H9 (cell line): ENCODE measurements around the gene PLAC8. TPM values are rescaled to one million over a fixed set of nuclear protein-coding genes. Genes with fewer than 3 reads are reported as not detected.
A peak's percentile ranks its signal among the peaks of the same experiment; 100 is the strongest.

Source experiments
- DNase-seq: peaks from one replicate; pipeline ENCODE4 v3.0.0-alpha.2; 2017
- H2AFZ ChIP-seq: one replicate; pipeline ENCODE4 v1.6.1; 2013; ENCODE audit warnings: mild to moderate bottlenecking, low read length, control low read depth, moderate library complexity
- H2AK5ac ChIP-seq: 2 replicates; pipeline ENCODE4 v1.6.1; 2013; ENCODE audit warnings: low read length, control low read depth, mixed read lengths; ENCODE audit not compliant: insufficient read length
- H2BK120ac ChIP-seq: one replicate; pipeline ENCODE4 v1.6.1; 2013; ENCODE audit warnings: low read depth, mild to moderate bottlenecking, low read length, control low read depth, inconsistent platforms; ENCODE audit not compliant: poor library complexity, severe bottlenecking
- H2BK12ac ChIP-seq: 2 replicates; pipeline ENCODE4 v1.6.1; 2013; ENCODE audit warnings: low read length, control low read depth, mixed read lengths, low read depth; ENCODE audit not compliant: insufficient read length
- H2BK15ac ChIP-seq: 2 replicates; pipeline ENCODE4 v1.6.1; 2013; ENCODE audit warnings: low read depth, low read length, control low read depth
- H2BK20ac ChIP-seq: one replicate; pipeline ENCODE4 v1.6.1; 2013; ENCODE audit warnings: low read depth, mild to moderate bottlenecking, low read length, control low read depth, inconsistent platforms; ENCODE audit not compliant: poor library complexity, severe bottlenecking
- H2BK5ac ChIP-seq: 2 replicates; pipeline ENCODE4 v1.6.1; 2013; ENCODE audit warnings: low read length, control low read depth, mixed read lengths; ENCODE audit not compliant: insufficient read length
- H3K14ac ChIP-seq: 2 replicates; pipeline ENCODE4 v1.6.1; 2013; ENCODE audit warnings: low read length, control low read depth; ENCODE audit not compliant: insufficient read depth
- H3K18ac ChIP-seq: 2 replicates; pipeline ENCODE4 v1.6.1; 2013; ENCODE audit warnings: low read depth, mild to moderate bottlenecking, mixed read lengths, low read length, control low read depth; ENCODE audit not compliant: insufficient read length
- H3K23ac ChIP-seq: 2 replicates; pipeline ENCODE4 v1.6.1; 2013; ENCODE audit warnings: low read length, control low read depth, mixed read lengths, low read depth; ENCODE audit not compliant: insufficient read length
- H3K23me2 ChIP-seq: 2 replicates; pipeline ENCODE4 v1.6.1; 2013; ENCODE audit warnings: low read depth, mild to moderate bottlenecking, mixed read lengths, low read length, control low read depth; ENCODE audit not compliant: insufficient read length, poor library complexity, severe bottlenecking
- H3K27ac ChIP-seq: 2 replicates; pipeline ENCODE4 v1.5.1; 2013; ENCODE audit warnings: low read length, control low read depth, mixed read lengths, low read depth; ENCODE audit not compliant: insufficient read length
- H3K27me3 ChIP-seq: 2 replicates; pipeline ENCODE4 v1.6.1; 2013; ENCODE audit warnings: low read length, control low read depth, inconsistent platforms; ENCODE audit not compliant: insufficient read depth
- H3K4ac ChIP-seq: 2 replicates; pipeline ENCODE4 v1.6.1; 2013; ENCODE audit warnings: low read depth, mild to moderate bottlenecking, control low read depth, inconsistent platforms, low read length, moderate library complexity
- H3K4me1 ChIP-seq: 2 replicates; pipeline ENCODE4 v1.6.1; 2013; ENCODE audit warnings: low read length, control low read depth, inconsistent platforms; ENCODE audit not compliant: insufficient read depth
- H3K4me2 ChIP-seq: 2 replicates; pipeline ENCODE4 v1.6.1; 2013; ENCODE audit warnings: low read length, control low read depth, mixed read lengths; ENCODE audit not compliant: insufficient read length, insufficient read depth
- H3K56ac ChIP-seq: 2 replicates; pipeline ENCODE4 v1.6.1; 2013; ENCODE audit warnings: low read depth, mild to moderate bottlenecking, mixed read lengths, low read length, control low read depth; ENCODE audit not compliant: insufficient read length
- H3K79me1 ChIP-seq: 2 replicates; pipeline ENCODE4 v1.6.1; 2013; ENCODE audit warnings: low read depth, mild to moderate bottlenecking, moderate library complexity, low read length, control low read depth, inconsistent platforms; ENCODE audit not compliant: insufficient read depth, poor library complexity, severe bottlenecking
- H3K79me2 ChIP-seq: 2 replicates; pipeline ENCODE4 v1.6.1; 2013; ENCODE audit warnings: low read length, control low read depth, inconsistent platforms; ENCODE audit not compliant: insufficient read depth
- H3K9ac ChIP-seq: 2 replicates; pipeline ENCODE4 v1.6.1; 2013; ENCODE audit warnings: low read length, control low read depth, mixed read lengths; ENCODE audit not compliant: insufficient read length; ENCODE audit errors: extremely low read depth
- H3K9me3 ChIP-seq: one replicate; pipeline ENCODE4 v1.6.1; 2013; ENCODE audit warnings: low read depth, low read length, inconsistent platforms; ENCODE audit not compliant: control insufficient read depth
- H3T11ph ChIP-seq: one replicate; pipeline ENCODE4 v1.6.1; 2013; ENCODE audit warnings: mild to moderate bottlenecking, low read length, control low read depth, inconsistent platforms
- H4K20me1 ChIP-seq: one replicate; pipeline ENCODE4 v1.6.1; 2013; ENCODE audit not compliant: control insufficient read depth, insufficient read length, insufficient read depth
- H4K5ac ChIP-seq: 2 replicates; pipeline ENCODE4 v1.6.1; 2013; ENCODE audit warnings: low read depth, mild to moderate bottlenecking, mixed read lengths, low read length, control low read depth; ENCODE audit not compliant: insufficient read length
- H4K8ac ChIP-seq: replicated peaks from 2 replicates; pipeline ENCODE4 v1.6.1; 2013; ENCODE audit warnings: low read length, control low read depth, mixed read lengths, low read depth; ENCODE audit not compliant: insufficient read length
- H4K91ac ChIP-seq: 2 replicates; pipeline ENCODE4 v1.6.1; 2013; ENCODE audit warnings: low read depth, mild to moderate bottlenecking, moderate library complexity, mixed read lengths, low read length, control low read depth; ENCODE audit not compliant: insufficient read length
- H3K27ac Mint-ChIP-seq, 3 experiments: 2 replicates in 2 of 3; 3 replicates in 1 of 3; pipeline ENCODE4 v1.8.0; 2020 to 2021; ENCODE audit warnings: mixed read lengths in 3 of 3, mild to moderate bottlenecking in 1 of 3, moderate library complexity in 1 of 3
- H3K27me3 Mint-ChIP-seq: 2 replicates; pipeline ENCODE4 v1.8.0; 2021; ENCODE audit warnings: low read depth, mild to moderate bottlenecking, moderate library complexity, mixed read lengths
- H3K36me3 Mint-ChIP-seq, 3 experiments: 2 replicates in 2 of 3; 3 replicates in 1 of 3; pipeline ENCODE4 v1.8.0; 2020 to 2021; ENCODE audit warnings: low read depth in 3 of 3, mixed read lengths in 3 of 3; ENCODE audit not compliant: insufficient read depth in 1 of 3
- H3K4me1 Mint-ChIP-seq, 2 experiments: 2 replicates each; pipeline ENCODE4 v1.8.0; 2020; ENCODE audit warnings: mixed read lengths in 2 of 2
- H3K4me3 Mint-ChIP-seq, 2 experiments: 2 replicates in 1 of 2; 3 replicates in 1 of 2; pipeline ENCODE4 v1.8.0; 2020 to 2021; ENCODE audit warnings: mild to moderate bottlenecking in 2 of 2, mixed read lengths in 2 of 2, moderate library complexity in 1 of 2
- H3K9me3 Mint-ChIP-seq, 2 experiments: 2 replicates in 1 of 2; 3 replicates in 1 of 2; pipeline ENCODE4 v1.8.0; 2020; ENCODE audit warnings: mild to moderate bottlenecking in 2 of 2, mixed read lengths in 2 of 2, moderate library complexity in 1 of 2
- CTCF ChIP-seq: fragments of 200-600 bp; sonication (generic); conservative IDR thresholded peaks from 3 replicates; pipeline ENCODE4 v1.8.0; 2021; ENCODE audit warnings: antibody characterized with exemption, mild to moderate bottlenecking
- WGBS: extraction: QIAGEN DNeasy Blood & Tissue Kit; methylation state at CpG from one replicate; pipeline ENCODE4 v1.1.7; 2013; ENCODE audit warnings: missing lambda C conversion rate, low lambda C conversion rate, mixed read lengths; ENCODE audit not compliant: insufficient read length; ENCODE audit errors: extremely low coverage; 5-methylcytosine and 5-hydroxymethylcytosine counted together
- total RNA-seq: library from RNA; stranded (reverse); gene quantifications from 2 replicates; pipeline ENCODE4 v1.2.1, GENCODE V29; 2021

The PLAC8 gene
- total RNA-seq, 1 experiment from 2014 or later = 1.6 TPM

GRCh38 chr4:83074086-83074704 is 40.3 kb downstream of the PLAC8 start:
- H4K20me1 ChIP-seq = no peaks in the 10 kb centered on the region
- H3K14ac ChIP-seq = no peak overlapping the region
- no peak overlapping the region for H3K4me2 ChIP-seq
- H2BK120ac ChIP-seq = no peak overlapping the region
- H3K23me2 ChIP-seq = no peaks in the 10 kb centered on the region
- Mint-ChIP-seq H3K4me3 (no peak overlapping the region), H3K27ac (no peak overlapping the region), H3K27me3 (no peaks in the 10 kb centered on the region), H3K36me3 (peaks cover 5 to 25% (median 24%) of the 10 kb centered on the region in 3 experiments; a peak in 6 of 7 replicates), H3K9me3 (no peaks in the 10 kb centered on the region; a peak in 1 of 5 replicates), H3K4me1 (no peaks in the 10 kb centered on the region)
- H4K91ac ChIP-seq = no peak overlapping the region
- H3K23ac ChIP-seq = no peak overlapping the region
- H3K4me1 ChIP-seq = no peaks in the 10 kb centered on the region
- H3K79me2 ChIP-seq = no peaks in the 10 kb centered on the region
- H3K27me3 ChIP-seq = no peaks in the 10 kb centered on the region
- no peak overlapping the region for H2BK15ac ChIP-seq
- no peak overlapping the region for H4K5ac ChIP-seq
- no peaks in the 10 kb centered on the region for H3K79me1 ChIP-seq
- peak; percentile 86 for TF ChIP-seq CTCF
- no peak overlapping the region for H2BK20ac ChIP-seq
- H2AK5ac ChIP-seq = no peak overlapping the region
- H3K9me3 ChIP-seq = no peaks in the 10 kb centered on the region
- no peak overlapping the region for H2BK12ac ChIP-seq
- no peak overlapping the region for H4K8ac ChIP-seq
- no peak overlapping the region for H3K9ac ChIP-seq
- no CpG with 5 or more reads among the region's 10 CpGs for WGBS
- H3K4ac ChIP-seq = no peak overlapping the region
- H2BK5ac ChIP-seq = no peak overlapping the region
- DNase-seq = peak; percentile 30
- no peak overlapping the region for H3K27ac ChIP-seq
- no peak overlapping the region for H2AFZ ChIP-seq
- H3K18ac ChIP-seq = no peak overlapping the region
- H3K56ac ChIP-seq = no peak overlapping the region
- no peak overlapping the region for H3T11ph ChIP-seq
